HAP-1 (cell line): ENCODE results near the gene ZXDC.

Experiments used
- DNase-seq, 2 experiments: peaks; one replicate each; pipeline ENCODE4 v3.0.0-alpha.2; 2016 to 2020; ENCODE audit warnings: low spot score in 2 of 2
- H3K27me3 ChIP-seq: fragments of 250-450 bp; sonication (Bioruptor Pico); 2 replicates; pipeline ENCODE4 v1.5.1; 2020; ENCODE audit warnings: low read depth, mild to moderate bottlenecking, moderate library complexity
- H3K36me3 ChIP-seq: fragments of 250-450 bp; sonication (Bioruptor Pico); replicated peaks from 2 replicates; pipeline ENCODE4 v1.5.1; 2020; ENCODE audit warnings: mild to moderate bottlenecking
- H3K4me1 ChIP-seq: fragments of 250-450 bp; sonication (Bioruptor Pico); 2 replicates; pipeline ENCODE4 v1.5.1; 2020; ENCODE audit warnings: mild to moderate bottlenecking
- H3K4me3 ChIP-seq: fragments of 250-450 bp; sonication (Bioruptor Pico); 2 replicates; pipeline ENCODE4 v1.5.1; 2020; ENCODE audit warnings: mild to moderate bottlenecking, moderate library complexity
- H3K9me3 ChIP-seq: fragments of 250-450 bp; sonication (Bioruptor Pico); 2 replicates; pipeline ENCODE4 v1.5.1; 2020; ENCODE audit warnings: mild to moderate bottlenecking, moderate library complexity
- in situ Hi-C: fragments of 300-500 bp; cut with MboI; formaldehyde crosslinking; loops from 3 replicates; pipeline ENCODE4 v1.14.3; 2020; ENCODE audit warnings: low sequenced_read_pairs, inconsistent platforms, mixed read lengths

ZXDC gene

DNA sequence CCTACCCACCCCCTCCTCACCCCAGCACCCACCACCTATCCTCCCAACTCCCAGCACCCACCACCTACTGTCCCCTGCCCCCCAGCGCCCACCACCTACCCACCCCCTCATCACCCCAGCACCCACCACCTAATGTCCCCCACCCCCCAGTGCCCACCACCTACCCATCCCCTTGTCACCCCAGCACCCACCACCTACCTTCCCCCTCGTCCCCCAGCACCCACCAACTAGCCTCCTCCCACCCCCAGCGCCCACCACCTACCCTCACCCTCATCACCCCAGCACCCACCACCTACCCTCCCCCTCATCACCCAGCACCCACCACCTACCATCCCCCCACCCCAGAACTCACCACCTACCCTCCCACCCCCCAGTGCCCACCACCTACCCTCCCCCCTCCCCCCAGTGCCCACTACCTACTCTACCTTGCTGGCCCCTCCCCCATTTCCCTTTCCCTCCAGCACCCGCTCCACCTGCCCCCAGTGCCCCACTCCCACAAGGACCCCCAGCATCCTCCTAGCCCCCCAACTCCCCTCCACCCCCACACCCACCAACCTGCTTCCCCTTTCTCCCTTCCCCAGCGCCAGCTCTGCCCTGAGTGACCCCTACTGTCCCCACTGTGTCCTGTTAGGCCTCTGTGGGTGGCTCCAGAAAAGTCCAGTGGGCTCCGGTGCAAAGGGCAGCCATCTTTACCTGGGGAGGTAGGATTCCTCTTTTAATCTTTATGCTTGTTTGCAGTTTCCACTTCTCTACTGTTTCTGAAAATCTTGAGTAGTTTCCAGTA is 40.7 kb upstream of the ZXDC start:
- H3K4me3 ChIP-seq, result no peak overlapping the region
- DNase-seq, result no peak
- H3K36me3 ChIP-seq, result no peaks in the 10 kb centered on the region
- H3K4me1 ChIP-seq, result no peaks in the 10 kb centered on the region
- in situ Hi-C loops, result no loop called here
- H3K27me3 ChIP-seq, result no peaks in the 10 kb centered on the region
- H3K9me3 ChIP-seq, result no peaks in the 10 kb centered on the region

GRCh38 chr3:126515066-126515706 is 39.5 kb upstream of the ZXDC start:
- DNase-seq, result no peak
- in situ Hi-C loops, result no loop called here

DNA sequence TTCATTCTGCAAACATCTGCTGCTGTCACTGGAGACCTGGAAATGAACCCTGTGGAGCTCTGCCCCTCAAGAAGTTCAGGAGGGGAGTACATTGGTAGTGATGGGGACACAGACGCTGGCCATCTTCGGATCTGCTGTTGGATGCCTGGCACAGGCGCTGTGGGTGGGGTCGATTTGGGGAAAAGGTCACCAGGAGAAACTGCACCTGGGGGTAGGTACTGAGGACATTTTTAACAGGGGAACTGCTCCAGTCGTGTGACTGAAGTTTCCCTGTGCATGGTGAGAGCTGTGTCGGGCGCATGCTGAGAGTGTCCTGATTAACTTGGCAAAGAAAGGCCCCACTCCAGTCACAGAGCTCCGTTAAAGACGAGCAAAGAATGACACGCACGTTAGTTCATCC is 38.5 kb upstream of the ZXDC start:
- in situ Hi-C loops, result no loop called here
- no peaks in the 10 kb centered on the region for H3K36me3 ChIP-seq
- H3K9me3 ChIP-seq, result no peaks in the 10 kb centered on the region
- no peaks in the 10 kb centered on the region for H3K4me1 ChIP-seq
- no peak for DNase-seq
- no peaks in the 10 kb centered on the region for H3K27me3 ChIP-seq
- H3K4me3 ChIP-seq, result no peak overlapping the region

More at GRCh38 chr3:126515066-126515706, 39.5 kb upstream of the ZXDC start:
- Histone ChIP-seq H3K27me3 (no peaks in the 10 kb centered on the region), H3K4me3 (no peak overlapping the region), H3K9me3 (no peaks in the 10 kb centered on the region), H3K36me3 (no peaks in the 10 kb centered on the region), H3K4me1 (no peaks in the 10 kb centered on the region)

- Histone ChIP-seq H3K36me3 (no peaks in the 10 kb centered on the region), H3K4me1 (no peaks in the 10 kb centered on the region), H3K4me3 (no peak overlapping the region), H3K9me3 (no peaks in the 10 kb centered on the region), H3K27me3 (no peaks in the 10 kb centered on the region)
- in situ Hi-C loops, result no loop called here
- DNase-seq, result no peak
Measured at GRCh38 chr3:126512916-126513650, 37.4 kb upstream of the ZXDC start.

- Histone ChIP-seq H3K4me3 (no peak overlapping the region), H3K4me1 (no peaks in the 10 kb centered on the region), H3K27me3 (no peaks in the 10 kb centered on the region), H3K9me3 (no peaks in the 10 kb centered on the region), H3K36me3 (no peaks in the 10 kb centered on the region)
- no peak for DNase-seq
- in situ Hi-C loops, result no loop called here
Measured at GRCh38 chr3:126512026-126512425, 36.3 kb upstream of the ZXDC start.

- no peak for DNase-seq
- Histone ChIP-seq H3K4me3 (no peak overlapping the region), H3K9me3 (no peaks in the 10 kb centered on the region), H3K36me3 (no peaks in the 10 kb centered on the region), H3K27me3 (no peaks in the 10 kb centered on the region), H3K4me1 (no peaks in the 10 kb centered on the region)
- in situ Hi-C loops, result no loop called here
Measured at GRCh38 chr3:126511291-126511690, 35.6 kb upstream of the ZXDC start.

DNA sequence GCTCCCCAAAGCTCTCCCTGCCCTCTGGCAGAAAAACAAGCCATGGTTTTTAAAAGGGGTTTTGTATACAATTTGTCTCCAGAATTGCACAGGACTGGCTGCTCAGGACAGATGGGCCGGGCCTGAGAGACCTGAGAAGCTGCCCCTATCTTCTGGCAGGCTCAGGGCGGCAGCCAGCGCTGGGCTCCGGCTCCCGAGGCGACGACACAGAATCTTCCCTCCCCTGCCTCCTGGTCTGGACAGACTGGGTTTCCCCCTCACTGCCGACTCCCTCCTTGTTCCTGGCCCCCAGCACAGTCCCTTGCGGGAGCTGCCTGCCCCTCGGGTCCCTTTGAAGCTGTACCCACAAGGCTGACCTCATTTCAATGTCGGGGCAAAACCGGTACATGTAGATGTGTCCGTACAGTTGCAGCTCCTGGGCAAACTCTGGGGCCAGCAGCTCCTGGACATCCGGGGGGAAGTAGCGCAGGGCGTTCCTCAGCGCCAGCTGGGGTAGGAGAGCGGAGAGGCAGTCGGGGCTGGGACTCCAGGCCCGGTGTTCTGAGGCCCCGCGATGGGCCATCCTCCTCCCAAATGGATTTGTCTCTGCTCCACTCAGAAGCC is 34.7 kb upstream of the ZXDC start:
- Histone ChIP-seq H3K4me1 (no peaks in the 10 kb centered on the region), H3K27me3 (no peaks in the 10 kb centered on the region), H3K9me3 (no peaks in the 10 kb centered on the region), H3K36me3 (no peaks in the 10 kb centered on the region), H3K4me3 (no peak overlapping the region)
- in situ Hi-C loops, result no loop called here
- no peak for DNase-seq

DNA sequence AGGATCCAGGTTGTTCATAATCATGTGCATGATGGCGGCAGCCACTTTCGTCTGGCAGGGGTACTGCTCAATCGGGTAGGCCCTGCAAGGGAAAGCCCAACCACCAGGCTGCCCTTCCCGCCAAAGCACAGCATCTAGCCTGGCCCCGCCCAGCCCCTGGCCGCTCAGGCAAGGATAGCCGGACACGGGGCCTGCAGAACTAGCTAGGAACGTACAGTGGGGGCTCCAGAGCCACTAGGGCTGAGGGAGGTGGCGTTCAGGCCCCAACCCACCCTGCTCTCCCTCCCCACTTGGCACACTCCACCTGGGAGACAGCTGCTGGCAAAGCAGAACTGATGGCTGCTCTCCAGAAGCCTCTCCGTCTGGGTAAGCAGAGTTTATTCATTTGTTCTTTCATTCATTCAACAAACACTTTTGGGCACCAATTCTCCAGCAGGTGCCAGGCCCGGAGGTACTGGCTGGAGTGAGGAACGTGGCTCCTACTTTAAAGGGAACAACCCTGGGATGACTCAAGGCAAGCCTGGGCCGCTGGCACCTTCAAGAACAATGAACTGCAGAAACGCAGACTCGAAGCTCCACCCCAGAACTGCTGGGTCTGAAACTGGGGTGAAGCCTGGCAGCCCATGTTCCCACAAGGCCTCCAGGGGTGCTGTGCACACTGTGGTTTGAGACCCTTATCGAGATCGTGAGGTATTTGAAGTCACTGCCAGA is 34.1 kb upstream of the ZXDC start:
- Histone ChIP-seq H3K27me3 (no peaks in the 10 kb centered on the region), H3K4me3 (no peak overlapping the region), H3K4me1 (no peaks in the 10 kb centered on the region), H3K9me3 (no peaks in the 10 kb centered on the region), H3K36me3 (no peaks in the 10 kb centered on the region)
- in situ Hi-C loops, result no loop called here
- no peak for DNase-seq

DNA sequence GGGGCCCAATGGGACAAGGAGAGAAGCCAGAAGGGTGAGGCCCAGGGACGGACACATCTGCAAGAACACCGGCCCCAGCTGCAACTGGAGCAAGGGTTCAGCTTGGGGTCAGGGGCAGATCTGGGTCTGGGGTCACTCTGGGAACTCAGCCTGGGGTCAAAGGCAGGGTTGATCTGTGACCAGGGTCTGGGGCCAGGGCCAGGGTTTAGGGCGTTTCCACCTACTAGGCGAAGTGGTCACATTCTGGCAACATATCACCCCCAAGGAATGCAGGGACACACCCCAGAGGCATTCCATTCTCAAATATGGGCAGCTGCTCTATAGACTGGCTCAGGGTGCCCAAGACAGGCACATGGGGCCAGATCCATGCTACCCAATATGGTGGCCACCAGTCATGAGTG is 32.9 kb upstream of the ZXDC start:
- no peak for DNase-seq
- no peak overlapping the region for H3K4me3 ChIP-seq
- H3K4me1 ChIP-seq, result no peaks in the 10 kb centered on the region
- H3K36me3 ChIP-seq, result no peaks in the 10 kb centered on the region
- in situ Hi-C loops, result no loop called here
- no peaks in the 10 kb centered on the region for H3K27me3 ChIP-seq
- H3K9me3 ChIP-seq, result no peaks in the 10 kb centered on the region

- H3K9me3 ChIP-seq, result no peaks in the 10 kb centered on the region
- no peaks in the 10 kb centered on the region for H3K4me1 ChIP-seq
- DNase-seq, result no peak
- in situ Hi-C loops, result no loop called here
- H3K36me3 ChIP-seq, result no peaks in the 10 kb centered on the region
- no peaks in the 10 kb centered on the region for H3K27me3 ChIP-seq
- no peak overlapping the region for H3K4me3 ChIP-seq
Measured at GRCh38 chr3:126507886-126508285, 32.2 kb upstream of the ZXDC start.

- no peaks in the 10 kb centered on the region for H3K9me3 ChIP-seq
- no peak for DNase-seq
- H3K4me3 ChIP-seq, result no peak overlapping the region
- no peaks in the 10 kb centered on the region for H3K27me3 ChIP-seq
- in situ Hi-C loops, result no loop called here
- H3K4me1 ChIP-seq, result no peaks in the 10 kb centered on the region
- H3K36me3 ChIP-seq, result no peaks in the 10 kb centered on the region
Measured at GRCh38 chr3:126503701-126504100, 28.0 kb upstream of the ZXDC start.

DNA sequence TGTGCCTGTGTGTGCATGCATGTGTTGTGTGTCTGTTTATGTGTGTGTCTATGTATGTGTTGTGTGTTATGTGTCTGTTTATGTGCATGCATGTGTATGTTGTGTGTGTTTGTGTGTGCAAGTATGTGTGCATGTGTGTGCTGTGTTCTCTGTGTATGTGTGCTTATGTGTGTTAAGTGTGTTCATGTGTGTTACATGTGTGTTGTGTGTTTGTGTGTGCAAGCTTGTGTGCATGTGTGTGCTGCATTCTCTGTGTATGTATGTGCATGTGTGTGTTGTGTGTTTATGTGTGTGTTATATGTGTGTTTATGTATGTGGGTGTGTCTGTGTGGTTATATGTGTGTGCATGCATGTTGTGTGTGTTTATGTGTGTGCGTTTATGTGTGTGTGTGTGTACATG is 27.0 kb upstream of the ZXDC start:
- H3K4me3 ChIP-seq, result no peak overlapping the region
- no peaks in the 10 kb centered on the region for H3K9me3 ChIP-seq
- in situ Hi-C loops, result no loop called here
- H3K36me3 ChIP-seq, result no peaks in the 10 kb centered on the region
- DNase-seq, result no peak
- no peaks in the 10 kb centered on the region for H3K27me3 ChIP-seq
- no peaks in the 10 kb centered on the region for H3K4me1 ChIP-seq

DNA sequence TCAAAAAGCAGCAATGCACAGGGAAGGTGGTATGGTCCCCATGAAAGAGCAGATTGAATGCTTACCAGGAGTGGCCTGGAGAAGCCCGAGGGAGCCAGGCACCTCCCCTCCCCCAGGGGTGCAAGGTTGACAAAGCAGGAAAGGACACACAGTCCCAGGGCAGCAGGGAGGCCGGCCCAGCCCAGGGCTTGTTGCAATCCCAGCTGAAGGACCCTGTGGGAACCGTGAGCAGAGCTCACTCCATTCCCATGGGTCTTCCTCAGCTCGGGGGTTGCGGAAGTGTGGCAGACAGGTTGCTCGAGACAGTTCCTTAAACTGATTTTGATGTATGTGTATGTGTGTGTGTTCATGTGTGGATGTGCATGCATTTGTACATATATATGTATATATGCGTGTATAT is 26.0 kb upstream of the ZXDC start:
- DNase-seq, result no peak
- in situ Hi-C loops, result no loop called here
- no peaks in the 10 kb centered on the region for H3K36me3 ChIP-seq
- H3K27me3 ChIP-seq, result no peaks in the 10 kb centered on the region
- H3K4me1 ChIP-seq, result no peaks in the 10 kb centered on the region
- no peaks in the 10 kb centered on the region for H3K9me3 ChIP-seq
- H3K4me3 ChIP-seq, result no peak overlapping the region
